GM12873 (cell line): ENCODE results near the gene COL23A1.

Experiments
- CTCF ChIP-seq: IDR thresholded peaks from 2 replicates; pipeline ENCODE4 v1.5.1; 2012; ENCODE audit warnings: low read depth, mild to moderate bottlenecking, moderate library complexity, low read length, control low read depth; ENCODE audit not compliant: insufficient read depth; ENCODE audit errors: missing control alignments

Gene COL23A1

GRCh38 chr5:178520851-178521250 lies 69.3 kb downstream of the COL23A1 start:
- no peak for TF ChIP-seq CTCF

GRCh38 chr5:178519804-178520203 lies 70.4 kb downstream of the COL23A1 start:
- TF ChIP-seq CTCF = no peak

GRCh38 chr5:178519155-178519554 lies 71.0 kb downstream of the COL23A1 start:
- no peak for TF ChIP-seq CTCF

- no peak for TF ChIP-seq CTCF
Measured at GRCh38 chr5:178516504-178517235, 73.5 kb downstream of the COL23A1 start.

- TF ChIP-seq CTCF = no peak
Measured at GRCh38 chr5:178515776-178516503, 74.3 kb downstream of the COL23A1 start.

- no peak for TF ChIP-seq CTCF
Measured at GRCh38 chr5:178514851-178515418, 75.3 kb downstream of the COL23A1 start.

- no peak for TF ChIP-seq CTCF
Measured at GRCh38 chr5:178511172-178511571, 79.0 kb downstream of the COL23A1 start.
